Measurements from ENCODE around the gene SPON2. TPM values are rescaled to one million over a fixed set of nuclear protein-coding genes. Genes with fewer than 3 reads are reported as not detected.
A peak's percentile ranks its signal among the peaks of the same experiment; 100 is the strongest.

The SPON2 gene
- total RNA-seq, 3 donors from 2014 or later: 19.6 to 42.1 (median 41.4) TPM

DNA sequence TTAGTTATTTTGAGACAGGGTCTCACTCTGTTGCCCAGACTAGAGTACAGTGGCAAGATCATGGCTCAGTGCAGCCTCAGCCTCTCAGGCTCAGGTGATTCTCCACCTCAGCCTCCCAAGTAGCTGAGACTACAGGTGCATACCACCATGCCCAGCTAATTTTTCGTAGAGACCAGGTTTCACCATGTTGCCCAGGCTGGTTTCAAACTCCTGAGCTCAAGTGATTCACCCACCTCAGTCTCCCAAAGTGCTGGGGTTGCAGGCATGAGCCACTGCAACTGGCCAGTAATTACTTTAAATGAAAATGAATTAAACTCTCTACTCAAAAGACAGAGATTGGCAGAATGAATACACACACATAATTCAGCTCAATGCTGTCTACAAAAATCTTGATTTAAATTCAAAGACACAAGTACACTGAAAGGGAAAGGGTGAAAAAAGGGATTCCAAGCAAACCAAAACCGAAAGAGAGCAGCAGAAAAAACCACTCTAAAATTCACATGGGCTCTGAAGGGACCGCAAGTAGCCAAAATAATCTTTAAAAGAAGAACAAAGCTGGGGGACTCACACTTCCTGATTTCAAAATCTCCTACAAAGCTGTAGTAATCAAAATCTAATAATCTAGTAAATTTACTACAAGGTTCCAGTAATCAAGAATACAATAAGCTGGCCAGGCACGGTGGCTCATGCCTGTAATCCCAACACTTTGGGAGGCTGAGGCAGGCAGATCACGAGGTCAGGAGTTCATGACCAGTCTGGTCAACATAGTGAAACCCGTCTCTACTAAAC lies 11.8 kb upstream of the SPON2 start:
- Histone ChIP-seq H3K4me1 (ENCODE audit: low read depth) (no peaks in the 10 kb centered on the region), H3K36me3 (ENCODE audit: low read depth) (no peaks in the 10 kb centered on the region), H3K9me3 (no peaks in the 10 kb centered on the region), H3K4me3 (no peak overlapping the region)
- TF ChIP-seq, protein P1, sequence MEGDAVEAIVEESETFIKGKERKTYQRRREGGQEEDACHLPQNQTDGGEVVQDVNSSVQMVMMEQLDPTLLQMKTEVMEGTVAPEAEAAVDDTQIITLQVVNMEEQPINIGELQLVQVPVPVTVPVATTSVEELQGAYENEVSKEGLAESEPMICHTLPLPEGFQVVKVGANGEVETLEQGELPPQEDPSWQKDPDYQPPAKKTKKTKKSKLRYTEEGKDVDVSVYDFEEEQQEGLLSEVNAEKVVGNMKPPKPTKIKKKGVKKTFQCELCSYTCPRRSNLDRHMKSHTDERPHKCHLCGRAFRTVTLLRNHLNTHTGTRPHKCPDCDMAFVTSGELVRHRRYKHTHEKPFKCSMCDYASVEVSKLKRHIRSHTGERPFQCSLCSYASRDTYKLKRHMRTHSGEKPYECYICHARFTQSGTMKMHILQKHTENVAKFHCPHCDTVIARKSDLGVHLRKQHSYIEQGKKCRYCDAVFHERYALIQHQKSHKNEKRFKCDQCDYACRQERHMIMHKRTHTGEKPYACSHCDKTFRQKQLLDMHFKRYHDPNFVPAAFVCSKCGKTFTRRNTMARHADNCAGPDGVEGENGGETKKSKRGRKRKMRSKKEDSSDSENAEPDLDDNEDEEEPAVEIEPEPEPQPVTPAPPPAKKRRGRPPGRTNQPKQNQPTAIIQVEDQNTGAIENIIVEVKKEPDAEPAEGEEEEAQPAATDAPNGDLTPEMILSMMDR (IDR thresholded peaks at IDR 0.05): no peak
- ATAC-seq (peak; percentile 39), DNase-seq (no peak)
- intact Hi-C loops (cut with DNase I, micrococcal nuclease): no loop called here

DNA sequence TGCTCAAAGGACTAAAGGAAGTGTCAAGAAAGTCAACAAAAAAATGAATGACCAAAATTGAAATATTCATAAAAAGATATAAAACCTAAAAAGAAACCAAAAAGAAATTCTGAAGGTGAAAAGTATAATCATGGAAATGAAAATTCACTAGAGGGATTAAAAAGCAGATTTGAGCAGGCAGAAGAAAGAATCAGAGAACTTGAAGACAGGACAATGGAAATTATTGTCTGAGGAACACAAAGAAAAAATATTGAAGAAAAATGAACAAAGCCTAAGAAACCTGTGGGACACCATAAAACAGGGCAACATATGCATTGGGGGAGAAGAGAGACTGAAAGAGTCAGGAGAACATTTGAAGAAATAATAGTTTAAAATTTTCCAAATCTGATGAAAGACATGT lies 9.9 kb upstream of the SPON2 start:
- TF ChIP-seq, protein P1 (IDR thresholded peaks at IDR 0.05): no peak

DNA sequence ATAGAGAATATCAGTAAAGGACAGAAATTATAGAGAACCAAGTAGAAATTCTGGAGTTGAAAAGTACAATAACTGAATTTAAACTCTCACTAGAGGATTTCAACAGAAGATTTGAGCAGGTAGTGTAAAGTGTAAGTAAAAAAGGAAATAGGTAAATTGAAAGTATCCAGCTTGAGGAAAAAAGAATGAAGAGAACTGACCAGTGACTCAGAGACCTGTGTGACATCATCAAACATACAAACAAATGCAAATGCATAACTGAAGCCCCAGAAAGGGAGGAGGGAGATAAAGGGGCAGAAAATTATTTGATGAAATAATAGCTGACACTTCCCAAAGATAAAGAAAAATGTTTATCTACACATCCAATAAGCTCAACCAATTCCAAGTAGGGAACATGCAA lies 8.3 kb upstream of the SPON2 start:
- TF ChIP-seq, protein P1 (IDR thresholded peaks at IDR 0.05): no peak
- intact Hi-C loops (cut with DNase I, micrococcal nuclease): no loop called here
- Histone ChIP-seq H3K9me3 (no peaks in the 10 kb centered on the region), H3K4me1 (ENCODE audit: low read depth) (peaks cover 9% of the 10 kb centered on the region), H3K36me3 (ENCODE audit: low read depth) (no peaks in the 10 kb centered on the region), H3K4me3 (no peak overlapping the region)
- ATAC-seq (no peak), DNase-seq (no peak)

More for the DNA sequence above, 9.9 kb upstream of the SPON2 start:
- Histone ChIP-seq H3K4me1 (ENCODE audit: low read depth) (peaks cover 5% of the 10 kb centered on the region), H3K36me3 (ENCODE audit: low read depth) (no peaks in the 10 kb centered on the region), H3K4me3 (no peak overlapping the region), H3K9me3 (no peaks in the 10 kb centered on the region)
- ATAC-seq: no peak
- intact Hi-C loops (cut with DNase I, micrococcal nuclease): no loop called here
- no peak for DNase-seq

DNA sequence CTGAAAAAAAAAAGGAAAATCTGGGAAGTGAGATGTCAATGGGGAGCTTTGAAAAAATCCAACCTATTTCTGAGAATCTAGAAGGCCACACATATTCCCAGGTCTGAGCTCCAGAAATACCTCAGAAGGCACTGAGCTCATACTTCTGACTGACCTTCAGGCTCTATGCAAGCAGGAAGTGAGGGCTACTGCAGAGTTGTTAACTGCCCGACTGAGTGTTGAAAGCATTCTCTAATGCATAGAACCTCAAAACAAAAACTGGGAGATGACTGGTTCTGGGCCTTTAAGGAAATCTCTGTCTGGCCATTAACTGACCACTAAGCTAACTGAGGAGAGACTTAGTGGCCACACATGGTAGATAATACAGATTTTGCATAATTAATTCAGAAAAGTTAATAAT lies 7.6 kb upstream of the SPON2 start:
- DNase-seq: no peak
- no peaks in the 10 kb centered on the region for H3K9me3 ChIP-seq
- H3K36me3 ChIP-seq (ENCODE audit: low read depth): no peaks in the 10 kb centered on the region
- TF ChIP-seq, protein P1 (IDR thresholded peaks at IDR 0.05): no peak
- peaks cover 9% of the 10 kb centered on the region for H3K4me1 ChIP-seq (ENCODE audit: low read depth)
- no peak for ATAC-seq
- no peak overlapping the region for H3K4me3 ChIP-seq
- intact Hi-C loops (cut with DNase I, micrococcal nuclease): no loop called here

DNA sequence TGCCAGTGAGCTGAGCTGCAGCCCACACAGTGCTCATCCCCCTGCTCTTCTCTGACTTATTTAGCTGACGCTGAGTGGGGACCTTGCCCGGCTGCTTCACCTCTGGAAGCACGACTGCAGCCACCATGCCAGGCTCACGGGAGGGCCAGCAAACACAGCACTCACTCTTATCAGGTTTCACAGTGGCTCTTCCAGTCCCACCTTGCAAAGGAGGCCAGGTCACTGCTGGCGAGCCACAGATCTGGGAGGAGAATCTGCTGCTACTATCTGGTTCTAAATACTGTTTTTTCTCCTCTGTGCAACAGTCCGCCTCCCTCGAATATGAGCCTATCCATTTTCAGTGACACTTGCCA lies 6.7 kb upstream of the SPON2 start:
- Histone ChIP-seq H3K4me3 (no peak overlapping the region), H3K4me1 (ENCODE audit: low read depth) (peaks cover 9% of the 10 kb centered on the region), H3K9me3 (no peaks in the 10 kb centered on the region), H3K36me3 (ENCODE audit: low read depth) (no peaks in the 10 kb centered on the region)
- TF ChIP-seq, protein P1 (IDR thresholded peaks at IDR 0.05): no peak
- intact Hi-C loops (cut with DNase I, micrococcal nuclease): no loop called here
- ATAC-seq (no peak), DNase-seq (peak in 1 of 3 donors; percentile 18)
